Bronchial epithelial cell (primary cell): ENCODE measurements around the gene CCDC43. TPM values are rescaled to one million over a fixed set of nuclear protein-coding genes. Genes with fewer than 3 reads are reported as not detected.

Experiments
- DNase-seq: peaks from one replicate; pipeline ENCODE4 v3.0.0-alpha.2; 2010; ENCODE audit warnings: low read depth
- FAIRE-seq: peaks from 2 replicates; lab custom pipeline; 2011; peaks lifted over from hg19 to GRCh38; lab: Jason Lieb, UNC
- H3K27me3 ChIP-seq: 2 replicates; pipeline ENCODE4 v1.5.1; 2011; ENCODE audit warnings: low read length; ENCODE audit not compliant: control insufficient read depth, insufficient read depth
- H3K36me3 ChIP-seq: 2 replicates; pipeline ENCODE4 v1.5.1; 2011; ENCODE audit warnings: low read length; ENCODE audit not compliant: control insufficient read depth, insufficient read depth
- H3K4me3 ChIP-seq: 2 replicates; pipeline ENCODE4 v1.5.1; 2011; ENCODE audit warnings: mild to moderate bottlenecking, low read depth, low read length, control low read depth
- total RNA-seq: library from RNA; depleted of rRNA; stranded (reverse); fragments of >200 nt; gene quantifications from 2 replicates; pipeline ENCODE4 v1.2.1, GENCODE V29; 2014
- TF ChIP-seq, protein P1 (sequence below): IDR thresholded peaks from 2 replicates; pipeline ENCODE4 v1.5.1; 2011; ENCODE audit warnings: mild to moderate bottlenecking, moderate library complexity, low read length, control low read depth, inconsistent platforms; ENCODE audit not compliant: insufficient read depth, severe bottlenecking

CCDC43 gene
- total RNA-seq, 1 donor from 2014 or later: 46.1 TPM

- FAIRE-seq (no peak), DNase-seq (no peak)
- Histone ChIP-seq H3K4me3 (no peak overlapping the region), H3K27me3 (no peaks in the 10 kb centered on the region), H3K36me3 (no peaks in the 10 kb centered on the region)
- TF ChIP-seq, protein P1, sequence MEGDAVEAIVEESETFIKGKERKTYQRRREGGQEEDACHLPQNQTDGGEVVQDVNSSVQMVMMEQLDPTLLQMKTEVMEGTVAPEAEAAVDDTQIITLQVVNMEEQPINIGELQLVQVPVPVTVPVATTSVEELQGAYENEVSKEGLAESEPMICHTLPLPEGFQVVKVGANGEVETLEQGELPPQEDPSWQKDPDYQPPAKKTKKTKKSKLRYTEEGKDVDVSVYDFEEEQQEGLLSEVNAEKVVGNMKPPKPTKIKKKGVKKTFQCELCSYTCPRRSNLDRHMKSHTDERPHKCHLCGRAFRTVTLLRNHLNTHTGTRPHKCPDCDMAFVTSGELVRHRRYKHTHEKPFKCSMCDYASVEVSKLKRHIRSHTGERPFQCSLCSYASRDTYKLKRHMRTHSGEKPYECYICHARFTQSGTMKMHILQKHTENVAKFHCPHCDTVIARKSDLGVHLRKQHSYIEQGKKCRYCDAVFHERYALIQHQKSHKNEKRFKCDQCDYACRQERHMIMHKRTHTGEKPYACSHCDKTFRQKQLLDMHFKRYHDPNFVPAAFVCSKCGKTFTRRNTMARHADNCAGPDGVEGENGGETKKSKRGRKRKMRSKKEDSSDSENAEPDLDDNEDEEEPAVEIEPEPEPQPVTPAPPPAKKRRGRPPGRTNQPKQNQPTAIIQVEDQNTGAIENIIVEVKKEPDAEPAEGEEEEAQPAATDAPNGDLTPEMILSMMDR: no peak
Measured at GRCh38 chr17:44648963-44649362, 40.6 kb downstream of the CCDC43 start.

DNA sequence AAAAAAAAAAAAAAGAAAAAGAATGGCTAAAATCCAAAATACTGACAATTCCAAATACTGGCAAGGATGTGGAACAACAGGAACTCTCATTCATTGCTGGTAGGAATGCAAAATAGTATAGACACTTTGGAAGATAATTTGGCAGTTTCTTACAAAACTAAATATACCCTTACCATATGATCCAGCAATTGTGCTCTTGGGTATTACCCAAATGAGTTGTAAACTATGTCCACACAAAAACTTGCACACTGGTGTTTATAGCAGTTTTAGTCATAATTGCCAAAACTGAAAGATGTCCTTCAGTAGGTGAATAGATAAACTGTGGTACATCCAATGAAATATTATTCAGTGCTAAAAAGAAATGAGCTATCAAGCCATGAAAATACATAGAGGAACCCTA, 41.8 kb downstream of the CCDC43 start:
- H3K36me3 ChIP-seq: no peaks in the 10 kb centered on the region
- no peaks in the 10 kb centered on the region for H3K27me3 ChIP-seq
- TF ChIP-seq, protein P1: no peak
- DNase-seq (no peak), FAIRE-seq (no peak)
- H3K4me3 ChIP-seq: no peak overlapping the region

- Histone ChIP-seq H3K36me3 (no peaks in the 10 kb centered on the region), H3K4me3 (no peak overlapping the region), H3K27me3 (no peaks in the 10 kb centered on the region)
- TF ChIP-seq, protein P1: no peak
- FAIRE-seq (no peak), DNase-seq (no peak)
Measured at GRCh38 chr17:44646280-44646679, 43.3 kb downstream of the CCDC43 start.

DNA sequence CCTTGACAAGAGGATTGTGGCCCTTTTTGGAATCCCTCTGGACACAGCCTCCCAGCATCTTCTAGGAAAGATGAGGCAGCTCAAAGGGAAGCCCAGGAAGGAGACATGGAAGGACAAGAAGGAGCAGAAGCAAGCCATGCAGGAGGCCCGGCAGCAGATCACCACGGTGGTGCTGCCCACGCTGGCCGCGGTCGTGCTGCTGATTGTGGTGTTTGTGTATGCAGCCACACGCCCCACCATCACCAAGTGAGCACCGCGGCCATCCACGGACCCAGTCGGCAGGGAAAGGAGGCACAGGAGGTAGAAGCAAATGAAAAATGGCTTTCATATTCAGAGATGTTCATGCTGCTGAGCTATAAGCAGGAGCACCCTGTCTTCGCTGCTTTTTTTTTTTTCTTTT, 44.2 kb downstream of the CCDC43 start:
- FAIRE-seq: no peak
- DNase-seq: no peak
- no peak overlapping the region for H3K4me3 ChIP-seq
- TF ChIP-seq, protein P1: no peak
- H3K27me3 ChIP-seq: no peaks in the 10 kb centered on the region
- H3K36me3 ChIP-seq: no peaks in the 10 kb centered on the region

- DNase-seq (no peak), FAIRE-seq (no peak)
- H3K27me3 ChIP-seq: no peaks in the 10 kb centered on the region
- no peaks in the 10 kb centered on the region for H3K36me3 ChIP-seq
- TF ChIP-seq, protein P1: no peak
- H3K4me3 ChIP-seq: no peak overlapping the region
Measured at GRCh38 chr17:44642834-44643233, 46.7 kb downstream of the CCDC43 start.

DNA sequence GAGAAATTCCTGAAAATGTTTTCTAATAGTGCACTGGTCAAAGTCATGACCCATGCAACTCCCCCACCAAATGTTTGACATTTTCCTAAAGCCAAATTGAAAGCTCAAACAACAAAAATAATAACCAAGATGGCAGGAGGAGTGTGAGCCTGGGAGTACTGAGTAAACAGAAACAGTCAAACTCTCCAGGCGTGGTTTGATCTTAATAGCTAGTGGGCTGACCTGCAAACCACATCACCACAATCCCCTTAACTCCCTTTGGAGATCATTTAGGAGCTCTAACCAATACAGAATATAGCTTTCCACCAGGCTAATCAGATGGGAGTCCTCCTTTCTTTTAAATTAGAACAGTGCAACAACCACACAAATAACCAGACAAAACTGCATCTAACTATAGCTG, 52.5 kb downstream of the CCDC43 start:
- DNase-seq (no peak), FAIRE-seq (no peak)
- TF ChIP-seq, protein P1: no peak
- no peak overlapping the region for H3K4me3 ChIP-seq
- no peaks in the 10 kb centered on the region for H3K36me3 ChIP-seq
- no peaks in the 10 kb centered on the region for H3K27me3 ChIP-seq
